HepG2 (cell line): ENCODE measurements around the gene ELOVL2. TPM values are rescaled to one million over a fixed set of nuclear protein-coding genes. Genes with fewer than 3 reads are reported as not detected.
A peak's percentile ranks its signal among the peaks of the same experiment; 100 is the strongest.

ENCODE experiments used
- DZIP1 ChIP-seq: sonication (generic); formaldehyde crosslinking; IDR thresholded peaks from 2 replicates; pipeline ENCODE4 v1.5.0; 2020; ENCODE audit warnings: mild to moderate bottlenecking, missing genetic modification reagents
- ETV5 ChIP-seq: IDR thresholded peaks from 2 replicates; pipeline ENCODE4 v1.6.1; 2018; ENCODE audit warnings: missing biosample characterization, missing genetic modification reagents, inconsistent platforms, borderline replicate concordance
- IRF2 ChIP-seq: IDR thresholded peaks from 2 replicates; pipeline ENCODE4 v1.6.1; 2018; ENCODE audit warnings: missing genetic modification reagents, missing compliant biosample characterization
- MAFF ChIP-seq: IDR thresholded peaks from 2 replicates; pipeline ENCODE4 v1.6.1; 2011; ENCODE audit warnings: low read depth, low read length, improper control_type of control experiment
- SALL2 ChIP-seq: sonication (generic); formaldehyde crosslinking; IDR thresholded peaks from 2 replicates; pipeline ENCODE4 v1.8.1; 2023; ENCODE audit warnings: mild to moderate bottlenecking, missing genetic modification reagents, inconsistent platforms
- THAP7 ChIP-seq: sonication (generic); formaldehyde crosslinking; IDR thresholded peaks from 2 replicates; pipeline ENCODE4 v1.8.1; 2023; ENCODE audit warnings: mild to moderate bottlenecking, missing genetic modification reagents
- polyA plus RNA-seq, 8 experiments: library from polyadenylated mRNA; depleted of rRNA in 3 of 8; stranded (reverse) in 7 of 8; unstranded in 1 of 8; fragments of >200 nt; fragmentation: Illumina TruSeq in 4 of 8; extraction: Trizol in 4 of 8; gene quantifications; 2 replicates each; pipeline versions ENCODE4 v1.2.1 to v1.2.3, GENCODE V29; 2011 to 2016; ENCODE audit warnings: low read depth in 4 of 8, missing spikeins in 1 of 8, mixed read lengths in 1 of 8; ENCODE audit not compliant: insufficient read depth in 1 of 8
- total RNA-seq, 5 experiments: library from RNA; depleted of rRNA; stranded (reverse); fragments of >200 nt; fragmentation: Illumina TruSeq; extraction: Trizol; gene quantifications; 2 replicates each; pipeline ENCODE4 v1.2.3, GENCODE V29; 2016; ENCODE audit warnings: low read depth in 1 of 5
- TF ChIP-seq, protein P1 (sequence below): sonication (generic); formaldehyde crosslinking; IDR thresholded peaks from 2 replicates; pipeline ENCODE4 v1.4.0; 2020; ENCODE audit warnings: missing genetic modification reagents

The ELOVL2 gene
- total and polyA plus RNA-seq, 2 of the 13 experiments (the other 11 are each of a cell fraction or from before 2014, with no cell fraction given): 43.6 to 65.4 TPM

DNA sequence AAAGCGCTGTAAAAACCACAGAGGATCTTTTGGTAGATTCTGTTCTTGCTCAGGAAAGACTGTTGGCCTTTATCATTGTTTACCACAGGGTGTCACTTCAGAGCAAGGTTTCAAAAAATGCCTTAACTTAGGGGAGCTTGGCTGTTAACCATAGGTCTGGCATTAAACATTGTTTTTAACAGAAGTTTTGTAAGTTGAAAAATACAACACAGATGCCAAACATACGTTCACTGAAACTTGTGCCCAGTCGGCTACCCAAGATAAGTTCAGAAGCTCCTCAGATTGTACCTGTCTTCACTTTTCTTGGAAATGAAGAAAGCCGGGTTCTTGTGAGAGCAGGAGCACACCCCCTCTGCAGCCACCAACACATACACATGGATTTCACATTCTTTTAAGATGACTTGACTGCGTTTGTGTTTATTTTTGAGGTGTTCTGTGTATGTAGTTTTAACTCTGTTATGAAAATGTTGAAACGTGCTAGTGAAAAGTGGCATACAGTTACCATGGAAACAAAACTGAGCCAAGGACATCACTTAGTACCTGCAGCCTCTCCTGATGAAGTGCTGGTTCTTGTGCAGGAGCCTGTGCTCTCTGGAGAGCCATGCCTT lies 92.3 kb downstream of the ELOVL2 start (continued):
- TF ChIP-seq ETV5 (0 out of 2 replicates have a peak, but pooled peaks have one; percentile 5), THAP7 (CRISPR knock-in tag) (no peak), MAFF (peak; percentile 18; the same call in 1 of the 2 replicates), DZIP1 (CRISPR knock-in tag) (no peak), SALL2 (CRISPR knock-in tag) (no peak), IRF2 (CRISPR knock-in tag) (peak; percentile 31; the same call in 1 of the 2 replicates)
- TF ChIP-seq, protein P1, sequence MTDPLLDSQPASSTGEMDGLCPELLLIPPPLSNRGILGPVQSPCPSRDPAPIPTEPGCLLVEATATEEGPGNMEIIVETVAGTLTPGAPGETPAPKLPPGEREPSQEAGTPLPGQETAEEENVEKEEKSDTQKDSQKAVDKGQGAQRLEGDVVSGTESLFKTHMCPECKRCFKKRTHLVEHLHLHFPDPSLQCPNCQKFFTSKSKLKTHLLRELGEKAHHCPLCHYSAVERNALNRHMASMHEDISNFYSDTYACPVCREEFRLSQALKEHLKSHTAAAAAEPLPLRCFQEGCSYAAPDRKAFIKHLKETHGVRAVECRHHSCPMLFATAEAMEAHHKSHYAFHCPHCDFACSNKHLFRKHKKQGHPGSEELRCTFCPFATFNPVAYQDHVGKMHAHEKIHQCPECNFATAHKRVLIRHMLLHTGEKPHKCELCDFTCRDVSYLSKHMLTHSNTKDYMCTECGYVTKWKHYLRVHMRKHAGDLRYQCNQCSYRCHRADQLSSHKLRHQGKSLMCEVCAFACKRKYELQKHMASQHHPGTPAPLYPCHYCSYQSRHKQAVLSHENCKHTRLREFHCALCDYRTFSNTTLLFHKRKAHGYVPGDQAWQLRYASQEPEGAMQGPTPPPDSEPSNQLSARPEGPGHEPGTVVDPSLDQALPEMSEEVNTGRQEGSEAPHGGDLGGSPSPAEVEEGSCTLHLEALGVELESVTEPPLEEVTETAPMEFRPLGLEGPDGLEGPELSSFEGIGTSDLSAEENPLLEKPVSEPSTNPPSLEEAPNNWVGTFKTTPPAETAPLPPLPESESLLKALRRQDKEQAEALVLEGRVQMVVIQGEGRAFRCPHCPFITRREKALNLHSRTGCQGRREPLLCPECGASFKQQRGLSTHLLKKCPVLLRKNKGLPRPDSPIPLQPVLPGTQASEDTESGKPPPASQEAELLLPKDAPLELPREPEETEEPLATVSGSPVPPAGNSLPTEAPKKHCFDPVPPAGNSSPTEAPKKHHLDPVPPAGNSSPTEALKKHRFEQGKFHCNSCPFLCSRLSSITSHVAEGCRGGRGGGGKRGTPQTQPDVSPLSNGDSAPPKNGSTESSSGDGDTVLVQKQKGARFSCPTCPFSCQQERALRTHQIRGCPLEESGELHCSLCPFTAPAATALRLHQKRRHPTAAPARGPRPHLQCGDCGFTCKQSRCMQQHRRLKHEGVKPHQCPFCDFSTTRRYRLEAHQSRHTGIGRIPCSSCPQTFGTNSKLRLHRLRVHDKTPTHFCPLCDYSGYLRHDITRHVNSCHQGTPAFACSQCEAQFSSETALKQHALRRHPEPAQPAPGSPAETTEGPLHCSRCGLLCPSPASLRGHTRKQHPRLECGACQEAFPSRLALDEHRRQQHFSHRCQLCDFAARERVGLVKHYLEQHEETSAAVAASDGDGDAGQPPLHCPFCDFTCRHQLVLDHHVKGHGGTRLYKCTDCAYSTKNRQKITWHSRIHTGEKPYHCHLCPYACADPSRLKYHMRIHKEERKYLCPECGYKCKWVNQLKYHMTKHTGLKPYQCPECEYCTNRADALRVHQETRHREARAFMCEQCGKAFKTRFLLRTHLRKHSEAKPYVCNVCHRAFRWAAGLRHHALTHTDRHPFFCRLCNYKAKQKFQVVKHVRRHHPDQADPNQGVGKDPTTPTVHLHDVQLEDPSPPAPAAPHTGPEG (CRISPR knock-in tag): no peak
